ENCODE measurements around the gene LCTL.
"Not testable (repeated sequence)": the region's sequence is repeated elsewhere in the genome, so short reads cannot be mapped to it uniquely, and the experiment has no call there.

The LCTL gene

DNA sequence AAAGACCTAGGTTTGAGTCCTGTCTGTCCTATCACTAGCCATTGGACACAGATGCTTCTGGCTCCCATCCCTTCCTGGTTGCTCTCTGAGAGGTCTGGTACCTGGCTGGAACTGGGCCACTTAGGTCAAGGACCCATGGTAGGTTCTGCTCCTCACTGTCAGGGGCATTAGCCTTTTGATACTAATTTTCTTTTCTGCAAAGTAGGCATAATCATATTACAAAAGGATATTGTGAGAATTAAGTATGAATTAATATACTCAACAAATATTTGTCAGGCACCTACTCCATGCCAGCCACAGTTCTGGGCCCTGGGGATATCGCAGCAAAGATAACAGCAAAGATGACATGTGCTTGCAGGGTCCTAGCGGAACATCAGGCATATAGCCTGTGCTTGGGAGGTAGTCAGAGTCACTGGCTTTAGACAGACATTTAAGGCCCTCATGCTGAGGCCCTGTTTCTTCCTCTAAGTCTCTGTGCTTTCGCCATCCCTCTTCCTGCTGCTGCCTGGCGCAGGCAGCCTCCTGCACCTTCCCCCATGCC, 25.6 kb upstream of the LCTL start:
- DNase-seq = no peak

DNA sequence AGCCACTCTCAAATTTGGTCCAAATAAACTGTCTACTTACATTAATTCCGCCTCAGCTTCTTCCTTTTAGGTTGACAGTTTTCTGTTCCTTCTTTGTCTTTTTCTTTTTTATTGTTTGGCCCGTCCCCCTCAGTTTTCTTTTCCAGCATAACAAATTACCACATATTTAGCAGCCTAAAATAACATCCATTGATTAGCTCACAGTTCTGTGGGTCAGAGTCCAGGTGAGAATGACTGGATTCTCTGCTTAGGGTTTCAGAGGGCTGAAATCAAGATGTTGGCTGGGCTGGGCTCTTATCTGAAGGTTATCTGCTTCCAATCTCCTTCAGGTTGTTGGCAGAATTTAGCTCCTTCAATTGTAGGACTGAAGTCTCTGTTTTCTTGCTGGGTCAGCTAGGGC, 24.6 kb upstream of the LCTL start:
- DNase-seq = no peak

DNA sequence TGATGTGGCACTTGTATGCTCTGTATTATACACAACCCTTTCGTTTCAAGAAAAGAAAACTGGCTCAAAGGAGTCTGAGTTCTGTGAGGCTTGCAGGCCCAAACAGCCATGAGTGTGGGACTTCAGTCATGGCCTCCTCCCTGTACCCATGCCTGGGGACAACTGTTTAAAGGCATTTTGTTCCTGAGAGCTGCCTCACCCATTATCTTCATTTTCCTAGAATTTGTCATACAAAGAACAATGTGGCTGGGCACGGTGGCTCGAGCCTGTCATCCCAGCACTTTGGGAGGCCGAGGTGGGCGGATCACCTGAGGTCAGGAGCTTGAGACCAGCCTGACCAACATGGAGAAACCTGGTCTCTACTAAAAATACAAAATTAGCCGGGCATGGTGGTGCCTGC, 23.6 kb upstream of the LCTL start:
- DNase-seq = not testable (repeated sequence)

DNA sequence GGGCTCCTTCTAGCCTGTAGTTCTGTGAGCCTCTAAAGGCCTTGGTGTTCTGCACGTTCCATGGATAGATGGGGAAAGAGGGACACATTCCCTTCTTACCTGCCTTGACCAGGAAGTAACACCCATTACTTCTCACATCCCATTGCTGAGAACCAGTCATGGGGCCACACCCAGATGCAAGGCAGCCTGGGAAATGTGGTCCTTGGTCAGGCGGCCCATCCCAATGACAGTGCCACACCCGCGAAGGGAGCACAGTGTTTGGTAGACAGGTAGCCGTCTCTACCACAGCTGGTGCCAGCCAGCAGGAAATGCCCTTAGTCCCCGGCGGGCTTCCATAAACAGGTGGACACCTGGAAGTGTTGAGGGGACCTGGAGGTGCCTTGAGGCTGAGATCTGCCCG, 23.2 kb upstream of the LCTL start:
- no peak for DNase-seq

DNA sequence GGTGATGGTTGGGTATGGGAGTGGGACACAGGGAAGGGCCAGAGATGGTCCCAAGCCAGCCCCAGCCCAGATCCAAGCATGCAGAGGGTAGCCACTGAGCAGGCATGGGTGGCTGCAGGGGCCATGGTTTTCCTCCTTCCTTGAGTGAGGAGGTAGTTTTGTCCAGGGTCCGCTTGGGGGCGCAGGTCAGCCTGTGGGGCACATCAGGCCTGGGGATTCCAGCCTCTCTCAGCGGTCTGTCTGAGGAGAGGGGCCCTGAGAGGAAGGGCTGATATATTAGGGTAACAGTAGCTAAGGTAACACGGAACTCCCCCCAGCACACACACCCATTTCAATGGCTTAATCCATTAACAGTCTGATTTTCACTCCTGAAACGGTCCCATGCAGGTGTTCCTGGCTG, 22.7 kb upstream of the LCTL start:
- no peak for DNase-seq

DNA sequence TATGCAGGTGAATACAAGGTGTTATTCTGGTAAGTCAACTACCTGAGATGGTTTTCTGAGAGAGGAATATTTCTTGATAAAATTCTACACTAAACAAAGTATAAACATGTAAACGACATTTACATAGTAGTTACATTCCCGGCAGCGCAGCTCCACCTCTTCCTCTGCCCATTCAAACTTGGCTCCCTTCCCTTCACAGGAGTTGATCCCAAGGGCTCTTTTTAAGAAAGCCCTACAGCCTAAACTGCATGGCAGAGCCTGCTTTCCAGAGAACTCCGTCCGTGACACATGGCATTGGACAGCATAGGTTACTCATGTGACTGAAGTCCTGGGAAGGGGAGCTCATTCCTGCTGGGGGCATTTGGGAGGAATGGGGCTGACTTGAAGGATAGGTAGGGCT, 22.0 kb upstream of the LCTL start:
- no peak for DNase-seq

DNA sequence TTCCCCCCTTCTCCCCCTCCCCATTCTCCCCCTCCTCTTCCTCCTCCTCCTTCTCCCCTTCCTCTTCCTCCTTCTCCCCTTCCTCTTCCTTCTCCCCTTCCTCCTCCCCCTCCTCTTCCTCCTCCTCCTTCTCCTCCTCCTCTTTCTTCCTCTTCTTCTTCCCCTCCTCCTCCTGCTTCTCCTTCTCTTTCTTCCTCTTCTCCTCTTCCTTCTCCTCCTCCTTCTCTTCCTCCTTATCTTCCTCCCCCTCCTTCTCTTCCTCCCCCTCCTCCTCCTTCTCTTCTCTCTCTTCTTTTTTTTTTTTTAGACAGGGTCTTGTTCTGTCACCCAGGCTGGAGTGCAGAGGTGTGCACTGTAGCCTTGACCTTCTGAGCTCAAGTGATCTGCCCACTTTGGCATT, 21.2 kb upstream of the LCTL start:
- no peak for DNase-seq

DNA sequence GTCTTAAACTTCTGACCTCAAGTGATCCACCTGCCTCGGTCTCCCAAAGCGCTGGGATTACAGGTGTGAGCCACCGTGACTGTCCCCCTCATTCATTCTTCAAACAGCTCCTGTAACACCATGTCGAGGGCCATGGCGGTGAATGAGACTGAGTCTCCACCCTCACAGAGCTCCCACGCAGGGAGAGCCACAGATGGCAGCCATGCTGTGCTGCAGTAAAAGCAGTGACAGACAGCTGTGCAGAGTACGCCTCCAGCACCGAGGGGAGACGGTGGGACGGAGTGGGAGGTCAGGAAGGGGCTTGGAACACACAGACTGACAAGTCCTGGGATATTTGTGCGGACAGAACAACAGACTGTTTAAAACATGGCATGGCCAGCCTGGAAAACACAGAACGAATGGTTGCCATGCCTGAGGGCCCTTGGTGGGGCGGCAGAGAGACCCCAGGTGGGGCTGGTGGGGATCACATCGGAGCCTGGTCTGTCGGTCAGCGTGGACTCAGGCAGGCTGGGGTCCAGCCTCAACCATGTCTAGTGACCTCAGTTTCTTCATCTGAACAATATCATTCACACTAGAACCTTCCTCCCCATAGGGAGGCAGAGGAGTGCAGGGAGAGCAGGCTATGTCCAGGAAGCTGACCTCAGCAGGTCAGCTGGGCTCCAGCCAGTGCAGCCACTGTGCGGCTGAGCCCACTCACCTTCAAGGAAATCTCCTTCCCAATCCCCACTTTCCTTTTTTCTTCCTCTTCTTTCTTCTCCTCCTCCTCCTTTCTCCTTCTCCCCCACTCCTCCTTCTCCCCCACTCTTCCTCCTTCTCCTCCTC, 20.6 kb upstream of the LCTL start:
- DNase-seq = no peak

DNA sequence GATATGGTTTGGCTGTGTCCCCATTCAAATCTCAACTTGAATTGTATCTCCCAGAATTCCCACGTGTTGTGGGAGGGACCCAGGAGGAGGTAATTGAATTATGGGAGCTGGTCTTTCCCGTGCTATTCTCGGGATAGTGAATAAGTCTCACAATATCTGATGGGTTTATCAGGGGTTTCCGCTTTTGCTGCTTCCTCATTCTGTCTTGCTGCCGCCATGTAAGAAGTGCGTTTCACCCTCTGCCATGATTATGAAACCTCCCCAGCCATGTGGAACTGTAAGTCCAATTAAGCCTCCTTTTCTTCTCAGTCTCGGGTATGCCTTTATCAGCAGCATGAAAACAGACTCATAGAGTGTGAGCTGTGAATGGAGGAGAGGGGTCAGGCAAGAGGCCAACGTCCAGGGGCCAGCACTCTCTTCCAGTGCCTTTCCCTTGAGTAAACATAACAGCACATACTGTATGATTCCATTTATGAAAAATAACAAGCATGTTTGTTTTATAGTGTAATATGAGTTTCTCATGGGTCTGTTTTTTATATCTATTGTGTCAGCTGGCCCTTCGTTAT, 16.3 kb upstream of the LCTL start:
- no peak for DNase-seq

DNA sequence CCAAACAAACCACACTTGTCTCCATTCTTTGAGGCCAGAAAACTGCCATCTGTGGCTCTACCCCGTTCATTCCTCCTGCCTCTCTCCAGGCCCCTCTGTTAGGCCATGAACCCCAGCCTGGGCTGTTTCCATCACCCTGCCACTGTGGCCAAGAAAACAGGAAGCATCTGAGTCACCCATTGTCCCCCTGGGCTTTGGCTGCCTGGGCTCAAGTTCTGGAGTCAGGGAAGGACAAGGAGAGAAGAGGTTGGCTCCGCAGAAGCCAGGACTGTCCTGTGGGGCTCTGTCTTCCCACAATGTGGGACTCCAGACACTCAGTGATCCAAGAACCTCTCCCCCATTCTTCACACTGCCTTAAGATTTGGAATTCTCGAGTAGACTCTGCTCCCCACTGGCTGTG, 14.8 kb upstream of the LCTL start:
- DNase-seq = no peak

DNA sequence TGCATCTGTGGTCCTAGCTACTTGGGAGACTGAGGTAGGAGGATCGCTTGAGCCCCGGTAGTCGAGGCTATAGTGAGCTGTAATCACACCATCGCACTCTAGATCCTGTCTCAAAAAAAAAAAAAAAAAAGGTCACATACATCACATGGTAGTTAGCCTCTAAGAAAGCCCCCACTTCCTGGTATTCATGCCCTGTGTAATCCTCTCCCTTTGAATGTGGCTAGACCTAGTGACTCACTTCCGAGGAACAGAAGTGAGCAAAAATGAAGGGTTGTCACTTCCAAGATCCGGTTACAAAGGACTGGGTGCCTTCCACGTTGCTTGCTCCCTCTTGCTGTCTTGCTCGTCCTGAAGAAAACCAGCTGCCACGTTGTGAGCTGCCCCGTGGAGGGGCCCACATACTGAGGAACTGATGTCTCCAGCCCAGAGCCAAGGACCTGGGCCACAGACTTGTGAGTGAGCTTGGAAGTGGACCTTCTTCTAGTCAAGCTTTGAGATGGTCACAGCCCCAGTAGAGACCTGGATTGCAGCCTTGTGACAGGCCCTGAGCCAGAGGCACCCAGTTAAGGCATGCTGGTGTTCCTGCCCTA, 12.6 kb upstream of the LCTL start:
- no peak for DNase-seq

DNA sequence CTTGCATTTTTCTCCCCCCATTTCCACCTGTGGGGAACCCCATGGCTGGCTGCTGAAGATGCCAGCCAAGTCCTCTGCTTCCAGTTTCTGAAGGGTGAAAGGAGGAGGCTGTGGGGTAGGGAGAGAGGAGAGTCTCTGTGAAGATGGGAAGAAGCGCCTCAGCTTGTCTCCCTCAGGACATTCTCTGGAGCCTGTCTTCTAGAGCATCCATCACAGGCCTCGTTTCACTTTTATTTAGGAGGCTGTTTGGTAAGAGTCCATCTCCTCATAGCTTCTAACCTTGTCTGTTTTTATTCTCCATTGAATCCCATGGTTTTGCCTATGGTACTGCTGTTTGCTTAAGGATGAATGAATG, 8.8 kb upstream of the LCTL start:
- DNase-seq = no peak

DNA sequence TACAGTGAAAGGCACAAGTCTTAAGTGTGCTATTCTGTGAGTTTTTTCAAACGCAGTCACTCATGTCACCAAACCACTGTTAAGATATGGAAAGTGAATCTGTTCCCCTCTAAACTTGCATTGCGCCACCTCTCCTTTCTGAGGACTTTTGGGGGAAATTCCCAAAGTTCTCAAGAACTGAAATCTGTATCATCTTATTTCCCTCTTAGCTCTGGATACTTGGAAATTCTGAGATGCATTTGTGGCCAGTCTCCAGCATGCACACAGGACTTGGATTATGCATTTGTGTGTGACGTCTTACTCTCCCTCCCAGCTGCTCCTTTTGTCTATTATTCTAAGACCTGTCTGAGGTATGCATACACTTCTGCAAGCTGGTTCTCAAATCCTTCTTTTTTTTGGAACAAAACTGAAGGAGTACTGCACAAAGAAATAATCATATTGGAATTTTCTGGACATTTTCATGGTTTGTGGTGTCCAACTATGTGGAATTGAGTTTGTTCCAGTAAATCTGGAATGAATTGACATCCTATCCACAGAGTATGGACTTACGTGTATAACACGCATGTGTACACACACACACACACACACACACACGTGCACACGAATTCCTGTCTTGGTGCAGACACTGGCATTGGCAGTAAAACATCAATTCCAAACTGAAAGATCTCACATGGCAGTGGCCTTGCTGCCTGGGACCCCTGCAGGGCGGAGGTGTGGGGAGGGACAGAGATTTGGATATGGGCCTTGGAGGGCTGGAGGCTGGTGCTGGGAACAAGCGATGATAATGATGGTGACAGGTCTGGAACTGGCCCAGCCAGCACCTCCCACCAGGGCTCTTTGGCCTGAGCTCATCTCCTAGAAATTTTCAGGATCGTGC, 8.2 kb upstream of the LCTL start:
- DNase-seq = no peak

DNA sequence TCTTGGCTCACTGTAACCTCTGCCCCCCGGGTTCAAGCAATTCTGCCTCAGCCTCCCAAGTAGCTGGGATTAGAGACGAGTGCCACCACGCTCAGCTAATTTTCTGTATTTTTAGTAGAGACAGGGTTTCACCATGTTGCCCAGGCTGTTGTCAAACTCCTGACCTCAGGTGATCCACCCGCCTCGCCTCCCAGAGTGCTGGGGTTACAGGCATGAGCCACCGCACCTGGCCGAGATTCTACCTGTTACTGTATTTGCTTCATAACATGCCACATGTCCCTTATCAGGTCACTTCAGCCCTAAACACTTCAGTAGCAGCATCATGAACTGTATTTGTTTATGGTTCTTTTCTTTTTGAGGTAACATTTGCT, 7.5 kb upstream of the LCTL start:
- DNase-seq = no peak

DNA sequence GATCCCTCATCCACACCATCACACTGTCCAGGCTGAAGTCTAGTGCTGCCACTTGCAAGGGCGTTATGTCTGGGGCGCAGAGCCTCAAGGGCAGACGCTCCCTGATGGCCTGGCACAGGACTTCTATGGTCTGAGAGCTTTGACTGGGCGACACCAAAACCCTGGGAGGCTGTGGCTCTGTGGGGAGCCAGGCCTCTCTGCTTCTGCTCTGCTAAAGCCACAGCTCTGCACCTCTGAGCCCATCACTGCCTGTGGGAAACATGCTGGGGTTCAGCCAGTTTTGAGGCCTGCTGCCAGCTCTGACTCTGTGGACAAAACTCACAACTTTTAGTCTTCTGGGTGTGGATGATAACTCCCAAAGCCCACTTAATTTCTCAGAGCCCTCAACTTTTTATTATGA, 6.3 kb upstream of the LCTL start:
- no peak for DNase-seq

DNA sequence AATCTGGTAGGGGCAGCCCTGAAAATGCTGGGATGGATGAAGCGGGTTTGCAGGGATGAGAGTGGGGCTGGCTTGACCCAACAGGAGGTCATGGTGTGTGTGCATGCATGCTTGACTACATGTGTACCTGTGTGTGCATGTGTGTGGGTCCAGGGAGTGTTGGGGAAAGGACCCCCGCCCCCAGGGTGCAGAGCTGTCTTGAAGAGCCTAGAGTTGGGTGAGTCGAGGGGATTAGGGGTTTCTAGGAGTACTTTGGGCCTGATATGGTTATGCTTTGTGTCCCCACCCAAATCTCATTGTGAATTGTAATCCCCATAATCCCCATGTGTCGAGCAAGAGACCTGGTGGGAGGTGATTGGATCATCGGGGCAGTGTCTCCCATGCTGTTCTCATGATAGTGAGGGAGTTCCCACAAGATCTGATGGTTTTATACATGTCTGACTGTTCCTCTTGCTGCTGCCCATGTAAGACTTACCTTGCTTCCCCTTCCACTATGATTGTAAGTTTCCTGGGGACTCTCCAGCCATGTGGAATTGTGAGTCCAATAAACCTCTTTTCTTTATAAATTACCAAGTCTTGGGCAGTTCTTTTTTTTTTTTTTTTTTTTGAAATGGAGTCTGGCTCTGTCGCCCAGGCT, 5.2 kb upstream of the LCTL start:
- DNase-seq = no peak

DNA sequence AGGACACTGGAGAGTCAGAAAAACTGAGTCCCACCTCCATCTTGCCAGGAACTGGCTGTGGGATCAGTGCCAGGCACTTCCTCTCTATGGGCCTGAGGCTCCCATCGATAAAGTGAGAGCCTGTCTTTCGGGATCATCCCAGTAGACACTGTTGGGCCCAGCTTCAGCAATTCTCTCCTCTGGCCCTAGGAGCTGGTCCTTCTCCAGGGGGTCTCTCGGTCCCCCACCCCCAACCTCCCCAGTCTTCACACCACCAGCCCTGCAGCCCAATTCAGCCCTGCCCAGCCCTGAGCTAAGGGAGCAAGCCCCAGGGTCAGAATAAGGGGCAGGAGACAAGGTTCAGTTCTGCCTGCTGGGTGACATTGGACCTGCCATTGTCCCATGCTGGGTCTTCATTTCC, 4.5 kb upstream of the LCTL start:
- no peak for DNase-seq

DNA sequence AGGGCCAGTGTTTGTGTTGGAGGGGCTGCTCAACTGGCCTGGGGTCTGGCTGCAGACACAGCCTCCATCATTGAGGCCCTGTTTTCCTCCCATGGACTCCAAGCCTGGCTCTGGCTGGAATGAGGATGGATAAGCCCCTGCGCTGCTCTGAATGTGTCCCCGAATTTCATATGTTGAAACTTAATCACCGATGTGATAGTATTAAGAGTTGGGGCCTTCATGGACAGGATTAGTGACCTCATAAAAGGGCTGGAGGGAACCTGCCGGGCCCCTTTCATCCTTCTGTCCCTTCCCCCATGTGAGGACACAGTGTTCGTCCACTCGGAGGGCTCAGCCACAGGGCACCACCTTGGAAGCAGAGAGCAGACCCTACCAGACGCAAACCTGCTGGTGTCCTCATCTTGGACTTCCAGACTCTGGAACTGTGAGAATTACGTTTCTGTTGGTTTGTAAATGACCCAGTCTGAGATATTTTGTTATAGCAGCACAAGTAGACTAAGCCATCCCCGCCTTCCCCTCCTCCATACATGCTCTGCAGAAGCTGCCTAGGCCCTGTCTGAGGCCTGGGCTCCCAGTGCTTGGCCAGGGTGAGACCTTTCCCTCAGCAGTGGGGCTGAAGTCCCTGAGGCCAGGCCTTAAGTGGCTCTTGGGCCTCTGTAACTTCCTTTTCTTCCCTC, 3.8 kb upstream of the LCTL start:
- DNase-seq = no peak

DNA sequence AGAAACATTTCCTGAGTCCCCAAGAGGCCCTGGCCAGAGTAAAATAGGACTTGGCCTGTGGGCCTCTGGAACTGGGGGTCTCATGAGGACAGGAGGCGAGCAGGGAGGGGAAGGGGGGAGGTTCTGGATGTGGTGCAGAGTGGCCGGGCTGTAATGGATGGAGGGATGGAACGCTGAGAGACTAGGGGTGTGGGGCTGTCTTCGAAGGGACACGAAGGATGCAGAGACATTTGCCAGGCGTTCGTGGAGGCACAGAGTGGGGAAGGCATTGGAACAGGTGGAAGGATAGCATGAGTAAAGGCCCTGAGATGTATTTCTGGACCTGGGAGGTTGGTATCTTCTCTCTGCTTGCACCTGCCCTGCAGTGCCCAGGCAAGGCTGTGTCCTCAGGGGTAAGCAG, 2.1 kb upstream of the LCTL start:
- DNase-seq = no peak

DNA sequence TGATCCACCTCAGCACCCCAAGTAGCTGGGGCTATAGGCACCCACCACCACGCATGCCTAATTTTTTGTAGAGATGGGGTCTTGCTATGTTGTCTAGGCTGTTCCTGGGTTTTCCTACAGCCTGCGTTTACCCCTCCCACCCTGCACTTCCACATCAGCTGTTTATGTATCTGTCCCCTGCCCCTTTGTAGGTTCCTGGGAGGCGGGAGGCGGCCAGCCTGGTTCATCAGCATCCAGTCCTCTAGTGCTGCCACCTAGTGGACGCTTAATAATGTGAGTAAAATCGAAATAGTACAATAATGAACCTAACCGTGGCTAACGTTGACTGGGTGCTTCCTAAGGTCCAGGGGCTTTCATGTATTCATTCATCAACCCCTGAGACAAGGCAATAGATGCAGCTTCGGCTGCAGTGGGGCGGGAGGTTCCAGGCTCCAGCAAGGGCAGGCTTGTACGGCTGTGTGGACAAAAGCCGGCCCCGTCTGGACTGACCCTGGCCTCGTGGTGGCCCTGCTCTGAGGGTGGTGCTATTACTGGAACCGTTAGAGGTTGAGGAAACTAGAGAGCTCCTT, 1.2 kb upstream of the LCTL start:
- DNase-seq = peak; percentile 63

DNA sequence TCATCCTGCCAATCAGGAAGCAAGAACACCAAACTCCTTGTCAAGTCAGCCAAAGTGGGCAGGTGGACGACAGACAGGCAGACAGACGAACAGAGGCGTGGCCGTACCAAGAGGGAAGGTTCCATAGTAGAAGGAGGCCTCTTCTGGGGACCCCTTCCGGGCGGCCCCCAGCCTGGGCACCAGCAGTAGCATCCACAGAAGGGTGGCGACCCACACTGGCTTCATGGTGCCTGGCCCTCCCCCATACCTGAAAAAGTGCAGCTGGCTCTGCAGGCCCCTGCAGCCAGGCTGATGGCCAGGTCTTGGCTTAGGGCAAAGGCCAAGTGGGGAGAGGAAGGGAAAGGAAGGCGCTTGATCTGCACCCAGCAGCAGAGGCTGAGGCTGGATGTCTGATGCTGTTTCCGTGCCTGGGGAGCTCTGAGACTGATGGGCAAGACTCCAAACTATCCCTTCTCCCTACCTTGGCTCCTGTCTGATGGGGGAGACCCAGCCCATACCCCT, 607 bp downstream of the LCTL start:
- DNase-seq = no peak
